Liver (tissue), 9 donors: Measurements from ENCODE around the gene CD247. TPM values are rescaled to one million over a fixed set of nuclear protein-coding genes. Genes with fewer than 3 reads are reported as not detected.

Source experiments
- DNase-seq: peaks from one replicate; pipeline ENCODE4 v3.0.0-alpha.2; 2017; ENCODE audit warnings: low spot score
- H3K27ac ChIP-seq, 2 donors: one replicate each; pipeline ENCODE4 v1.7.0; 2013; ENCODE audit warnings: inconsistent platforms in 2 of 2, low read length in 2 of 2, control low read depth in 1 of 2, low read depth in 1 of 2, mild to moderate bottlenecking in 1 of 2
- H3K27me3 ChIP-seq, 4 donors: one replicate each; pipeline versions ENCODE4 v1.6.1 to v1.7.0; 2013; ENCODE audit warnings: low read length in 3 of 4, inconsistent platforms in 1 of 4, mild to moderate bottlenecking in 1 of 4, moderate library complexity in 1 of 4; ENCODE audit not compliant: control insufficient read depth in 4 of 4, insufficient read depth in 4 of 4
- H3K36me3 ChIP-seq, 4 donors: one replicate each; pipeline versions ENCODE4 v1.6.1 to v1.7.0; 2013; ENCODE audit warnings: low read length in 3 of 4, mild to moderate bottlenecking in 3 of 4, low read depth in 1 of 4, moderate library complexity in 1 of 4; ENCODE audit not compliant: control insufficient read depth in 4 of 4, insufficient read depth in 3 of 4
- H3K4me1 ChIP-seq, 4 donors: one replicate each; pipeline versions ENCODE4 v1.6.1 to v1.7.0; 2013; ENCODE audit warnings: low read length in 3 of 4, mild to moderate bottlenecking in 3 of 4, moderate library complexity in 1 of 4; ENCODE audit not compliant: control insufficient read depth in 4 of 4, insufficient read depth in 4 of 4
- H3K4me3 ChIP-seq, 3 donors: one replicate each; pipeline versions ENCODE4 v1.6.1 to v1.7.0; 2013; ENCODE audit warnings: low read length in 3 of 3, control low read depth in 1 of 3, low read depth in 1 of 3, mild to moderate bottlenecking in 1 of 3
- H3K9ac ChIP-seq, 2 donors: one replicate each; pipeline ENCODE4 v1.7.0; 2013; ENCODE audit warnings: low read length in 2 of 2, mild to moderate bottlenecking in 2 of 2, moderate library complexity in 2 of 2, control low read depth in 1 of 2, low read depth in 1 of 2
- H3K9me3 ChIP-seq, 4 donors: one replicate each; pipeline versions ENCODE4 v1.6.1 to v1.7.0; 2013; ENCODE audit warnings: low read length in 3 of 4; ENCODE audit not compliant: control insufficient read depth in 4 of 4
- CTCF ChIP-seq: fragments of 150-350 bp; IDR thresholded peaks from 2 replicates; pipeline ENCODE4 v1.5.1; 2017; ENCODE audit warnings: improper control_type of control experiment, low read depth, low read length; ENCODE audit not compliant: missing input control
- EGR1 ChIP-seq, 2 donors: IDR thresholded peaks; 2 replicates each; pipeline ENCODE4 v1.6.1; 2016 to 2018; ENCODE audit warnings: antibody characterized with exemption in 2 of 2, low read depth in 2 of 2
- FOXA1 ChIP-seq: IDR thresholded peaks from 2 replicates; pipeline ENCODE4 v1.6.1; 2016; ENCODE audit warnings: antibody characterized with exemption
- FOXA2 ChIP-seq: IDR thresholded peaks from 2 replicates; pipeline ENCODE4 v1.6.1; 2016; ENCODE audit warnings: antibody characterized with exemption
- GABPA ChIP-seq, 2 donors: IDR thresholded peaks in 1 of 2; conservative IDR thresholded peaks in 1 of 2; 2 replicates each; pipeline ENCODE4 v1.6.1; 2016; ENCODE audit warnings: antibody characterized with exemption in 2 of 2, mild to moderate bottlenecking in 1 of 2, moderate library complexity in 1 of 2
- HNF4A ChIP-seq, 2 donors: conservative IDR thresholded peaks; 2 replicates each; pipeline ENCODE4 v1.6.1; 2016; ENCODE audit warnings: antibody characterized with exemption in 2 of 2, mild to moderate bottlenecking in 2 of 2
- HNF4G ChIP-seq: IDR thresholded peaks from 2 replicates; pipeline ENCODE4 v1.6.1; 2016; ENCODE audit warnings: antibody characterized with exemption
- JUND ChIP-seq, 2 donors: IDR thresholded peaks; 2 replicates each; pipeline ENCODE4 v1.6.1; 2016; ENCODE audit warnings: antibody characterized with exemption in 2 of 2
- MAX ChIP-seq: IDR thresholded peaks from 2 replicates; pipeline ENCODE4 v1.6.1; 2016; ENCODE audit warnings: antibody characterized with exemption
- NR2F2 ChIP-seq: IDR thresholded peaks from 2 replicates; pipeline ENCODE4 v1.6.1; 2016; ENCODE audit warnings: antibody characterized with exemption
- RAD21 ChIP-seq, 2 donors: IDR thresholded peaks; 2 replicates each; pipeline ENCODE4 v1.6.1; 2016; ENCODE audit warnings: antibody characterized with exemption in 2 of 2, mild to moderate bottlenecking in 2 of 2
- REST ChIP-seq: IDR thresholded peaks from 2 replicates; pipeline ENCODE4 v1.6.1; 2016; ENCODE audit warnings: antibody characterized with exemption, mild to moderate bottlenecking
- RXRA ChIP-seq, 2 donors: IDR thresholded peaks; 2 replicates each; pipeline ENCODE4 v1.6.1; 2017 to 2018; ENCODE audit warnings: antibody characterized with exemption in 2 of 2, mild to moderate bottlenecking in 1 of 2
- SP1 ChIP-seq: IDR thresholded peaks from 2 replicates; pipeline ENCODE4 v1.6.1; 2018; ENCODE audit warnings: antibody characterized with exemption, mild to moderate bottlenecking
- TAF1 ChIP-seq: conservative IDR thresholded peaks from 2 replicates; pipeline ENCODE4 v1.6.1; 2016; ENCODE audit warnings: antibody characterized with exemption, mild to moderate bottlenecking
- YY1 ChIP-seq: IDR thresholded peaks from 2 replicates; pipeline ENCODE4 v1.6.1; 2016; ENCODE audit warnings: antibody characterized with exemption, mild to moderate bottlenecking
- ZBTB33 ChIP-seq: IDR thresholded peaks from 2 replicates; pipeline ENCODE4 v1.6.1; 2016; ENCODE audit warnings: antibody characterized with exemption
- WGBS: extraction: QIAGEN DNeasy Blood & Tissue Kit; methylation state at CpG from one replicate; pipeline ENCODE4 v1.1.7; 2013; 5-methylcytosine and 5-hydroxymethylcytosine counted together
- polyA plus RNA-seq, 2 donors: library from polyadenylated mRNA; stranded (reverse) in 1 of 2; unstranded in 1 of 2; fragments of 200-250 nt in 1 of 2; fragments of >200 nt in 1 of 2; fragmentation: Nextera tagmentation in 1 of 2; extraction: Ambion mirVana in 1 of 2; gene quantifications; one replicate each; pipeline versions ENCODE4 v1.2.1 to v1.2.3, GENCODE V29; 2013 to 2015
- total RNA-seq, 2 donors: library from RNA; depleted of rRNA; stranded (reverse); fragments of >200 nt; gene quantifications; one replicate each; pipeline ENCODE4 v1.2.3, GENCODE V29; 2014
- TF ChIP-seq, protein P1 (sequence below): IDR thresholded peaks from 2 replicates; pipeline ENCODE4 v1.6.1; 2016; ENCODE audit warnings: antibody characterized with exemption
- donor health status: healthy.
- donor health status: healthy.
- donor health status: healthy.
- donor health status: healthy.
- donor health status: healthy.

The CD247 gene
- total and polyA plus RNA-seq, 4 donors, result 0.61 to 2.2 (median 1.6) TPM

GRCh38 chr1:167413328-167413727, 105.0 kb downstream of the CD247 start:
- 97% methylated on average over 3 of the region's 3 CpGs for WGBS
- DNase-seq, result no peak
- Histone ChIP-seq H3K4me3 (no peak overlapping the region), H3K9ac (no peak overlapping the region), H3K4me1 (no peaks in the 10 kb centered on the region), H3K36me3 (peaks cover 3 to 20% (median 9%) of the 10 kb centered on the region in 4 donors), H3K27ac (no peak overlapping the region), H3K9me3 (no peaks in the 10 kb centered on the region), H3K27me3 (no peaks in the 10 kb centered on the region)
- no peak for TF ChIP-seq HNF4G
- no peak for TF ChIP-seq HNF4A (conservative IDR thresholded peaks at IDR 0.05)
- TF ChIP-seq FOXA1, result no peak
- TF ChIP-seq TAF1, result no peak
- TF ChIP-seq NR2F2, result no peak
- TF ChIP-seq MAX, result no peak
- TF ChIP-seq RAD21 (IDR thresholded peaks at IDR 0.05), result no peak
- TF ChIP-seq EGR1 (IDR thresholded peaks at IDR 0.05; ENCODE audit: low read depth in 2 of 2), result no peak
- no peak for TF ChIP-seq YY1
- TF ChIP-seq GABPA (IDR thresholded peaks at IDR 0.05 in 1 of 2, conservative IDR thresholded peaks at IDR 0.05 in 1 of 2), result no peak
- no peak for TF ChIP-seq CTCF
- TF ChIP-seq REST, result no peak
- no peak for TF ChIP-seq JUND (IDR thresholded peaks at IDR 0.05)
- no peak for TF ChIP-seq RXRA (IDR thresholded peaks at IDR 0.05)

- Histone ChIP-seq H3K27ac (no peak overlapping the region), H3K4me1 (no peaks in the 10 kb centered on the region), H3K4me3 (no peak overlapping the region), H3K36me3 (peaks cover 3 to 20% (median 9%) of the 10 kb centered on the region in 4 donors), H3K9ac (no peak overlapping the region), H3K27me3 (no peaks in the 10 kb centered on the region), H3K9me3 (no peaks in the 10 kb centered on the region)
- no peak for DNase-seq
- WGBS, result 83% methylated on average over 5 of the region's 5 CpGs
- TF ChIP-seq NR2F2 (no peak), MAX (no peak), JUND (IDR thresholded peaks at IDR 0.05) (no peak), REST (no peak), RAD21 (IDR thresholded peaks at IDR 0.05) (no peak), TAF1 (no peak), SP1 (no peak), EGR1 (IDR thresholded peaks at IDR 0.05; ENCODE audit: low read depth in 2 of 2) (no peak), HNF4A (conservative IDR thresholded peaks at IDR 0.05) (no peak), HNF4G (no peak), ZBTB33 (no peak), GABPA (IDR thresholded peaks at IDR 0.05 in 1 of 2, conservative IDR thresholded peaks at IDR 0.05 in 1 of 2) (no peak), FOXA2 (no peak)
- TF ChIP-seq, protein P1, sequence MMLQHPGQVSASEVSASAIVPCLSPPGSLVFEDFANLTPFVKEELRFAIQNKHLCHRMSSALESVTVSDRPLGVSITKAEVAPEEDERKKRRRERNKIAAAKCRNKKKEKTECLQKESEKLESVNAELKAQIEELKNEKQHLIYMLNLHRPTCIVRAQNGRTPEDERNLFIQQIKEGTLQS, result no peak
Observed at GRCh38 chr1:167412920-167413319, 105.4 kb downstream of the CD247 start.
